ENCODE data around the gene PDGFRB.

Gene PDGFRB

GRCh38 chr5:150162142-150162513 lies 6.5 kb upstream of the PDGFRB start:
- no peak for DNase-seq

GRCh38 chr5:150161242-150162141 lies 5.8 kb upstream of the PDGFRB start:
- peak; percentile 45 for DNase-seq

- DNase-seq, result no peak
These were observed 4.9 kb upstream of the PDGFRB start for GRCh38 chr5:150160448-150161081.

GRCh38 chr5:150159741-150160179 lies 4.1 kb upstream of the PDGFRB start:
- no peak for DNase-seq

- no peak for DNase-seq
These were observed 3.4 kb upstream of the PDGFRB start for GRCh38 chr5:150159031-150159430.

GRCh38 chr5:150158170-150158949 lies 2.7 kb upstream of the PDGFRB start:
- DNase-seq, result no peak

- no peak for DNase-seq
These were observed 1.5 kb upstream of the PDGFRB start for GRCh38 chr5:150157168-150157567.

- DNase-seq, result no peak
These were observed 895 bp upstream of the PDGFRB start for GRCh38 chr5:150156540-150156939.

- DNase-seq, result no peak
These were observed 353 bp upstream of the PDGFRB start for GRCh38 chr5:150156027-150156368.

GRCh38 chr5:150154618-150155128 lies 972 bp downstream of the PDGFRB start:
- no peak for DNase-seq

- no peak for DNase-seq
These were observed 1.6 kb downstream of the PDGFRB start for GRCh38 chr5:150153957-150154617.

GRCh38 chr5:150153483-150153882 lies 2.2 kb downstream of the PDGFRB start:
- no peak for DNase-seq

- no peak for DNase-seq
These were observed 2.8 kb downstream of the PDGFRB start for GRCh38 chr5:150152636-150153462.

GRCh38 chr5:150149618-150150017 lies 6.0 kb downstream of the PDGFRB start:
- DNase-seq, result no peak

- DNase-seq, result no peak
These were observed 7.3 kb downstream of the PDGFRB start for GRCh38 chr5:150148117-150148927.

GRCh38 chr5:150147670-150148069 lies 8.0 kb downstream of the PDGFRB start:
- no peak for DNase-seq

GRCh38 chr5:150146862-150147601 lies 8.6 kb downstream of the PDGFRB start:
- no peak for DNase-seq

GRCh38 chr5:150146235-150146634 lies 9.4 kb downstream of the PDGFRB start:
- DNase-seq, result no peak

- DNase-seq, result no peak
These were observed 10.8 kb downstream of the PDGFRB start for GRCh38 chr5:150144879-150145278.

GRCh38 chr5:150144246-150144801 lies 11.3 kb downstream of the PDGFRB start:
- no peak for DNase-seq

All from SHP77 treated with DMSO at 0.1 percent for 48 hours (cell line).